ENCODE measurements around the gene IFIH1.

Gene IFIH1

GRCh38 chr2:162219426-162219825 is 99.1 kb downstream of the IFIH1 start:
- FAIRE-seq (no peak), DNase-seq (ENCODE audit: low spot score) (no peak)

GRCh38 chr2:162217598-162217997 is 100.9 kb downstream of the IFIH1 start:
- DNase-seq (ENCODE audit: low spot score) (no peak), FAIRE-seq (no peak)
